ENCODE results near the gene ZBTB11. TPM values are rescaled to one million over a fixed set of nuclear protein-coding genes. Genes with fewer than 3 reads are reported as not detected.
"Not testable (repeated sequence)": the region's sequence is repeated elsewhere in the genome, so short reads cannot be mapped to it uniquely, and the experiment has no call there.

Gene ZBTB11
- total and polyA plus RNA-seq, 9 of the 15 experiments (the other 6 are each of a cell fraction or from before 2014, with no cell fraction given), result 6.2 to 31.9 (median 21.4) TPM

DNA sequence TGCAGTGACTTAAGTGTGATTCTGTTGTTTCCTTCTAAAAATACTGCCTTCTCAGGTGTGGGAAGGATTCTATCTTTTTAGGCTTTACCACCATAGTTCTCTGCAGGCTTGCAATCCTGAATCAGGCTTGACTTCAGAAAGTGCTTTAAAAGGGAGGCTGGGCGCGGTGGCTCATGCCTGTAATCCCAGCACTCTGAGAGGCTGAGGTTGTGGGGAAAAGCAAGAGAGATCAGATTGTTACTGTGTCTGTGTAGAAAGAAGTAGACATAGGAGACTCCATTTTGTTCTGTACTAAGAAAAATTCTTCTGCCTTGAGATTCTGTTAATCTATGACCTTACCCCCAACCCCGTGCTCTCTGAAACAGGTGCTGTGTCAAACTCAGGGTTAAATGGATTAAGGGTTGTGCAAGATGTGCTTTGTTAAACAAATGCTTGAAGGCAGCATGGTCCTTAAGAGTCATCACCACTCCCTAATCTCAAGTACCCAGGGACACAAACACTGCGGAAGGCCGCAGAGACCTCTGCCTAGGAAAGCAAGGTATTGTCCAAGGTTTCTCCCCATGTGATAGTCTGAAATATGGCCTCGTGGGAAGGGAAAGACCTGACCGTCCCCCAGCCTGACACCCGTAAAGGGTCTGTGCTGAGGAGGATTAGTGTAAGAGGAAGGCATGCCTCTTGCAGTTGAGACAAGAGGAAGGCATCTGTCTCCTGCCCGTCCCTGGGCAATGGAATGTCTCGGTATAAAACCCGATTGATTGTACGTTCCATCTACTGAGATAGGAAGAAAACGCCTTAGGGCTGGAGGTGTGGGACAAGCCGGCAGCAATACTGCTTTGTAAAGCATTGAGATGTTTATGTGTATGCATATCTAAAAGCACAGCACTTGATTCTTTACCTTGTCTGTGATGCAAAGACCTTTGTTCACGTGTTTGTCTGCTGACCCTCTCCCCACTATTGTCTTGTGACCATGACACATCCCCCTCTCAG, 15.0 kb upstream of the ZBTB11 start (continued):
- TF ChIP-seq DMBX1 (CRISPR knock-in tag; IDR thresholded peaks at IDR 0.05; ENCODE audit: borderline replicate concordance), result peak; percentile 82; the same call in 1 of the 2 replicates
- not testable (repeated sequence) for TF ChIP-seq NR2C1 (IDR thresholded peaks at IDR 0.05)
- peak; percentile 48; the same call in 1 of the 2 replicates for TF ChIP-seq NR2C1 (tag; IDR thresholded peaks at IDR 0.05)

DNA sequence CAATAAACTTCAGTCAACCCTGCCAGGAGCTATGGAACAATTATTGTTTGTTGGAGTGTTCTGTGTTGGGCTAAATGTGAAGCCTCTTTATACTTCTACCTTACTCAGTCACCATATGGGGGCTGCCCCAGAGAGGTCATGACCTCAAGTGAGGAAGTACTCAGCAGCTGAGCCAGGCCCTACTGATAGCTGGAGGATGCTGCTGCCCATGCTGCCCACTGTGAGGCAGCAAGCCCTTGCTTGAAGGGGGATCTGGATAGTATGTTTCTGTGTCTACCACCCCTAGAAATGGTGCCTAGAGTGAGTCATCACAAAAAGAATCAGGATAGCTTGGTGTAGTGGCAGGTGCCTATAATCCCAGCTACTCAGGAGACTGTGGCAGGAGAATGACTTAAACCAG, 14.0 kb upstream of the ZBTB11 start:
- peak; percentile 30 for ATAC-seq
- H3K9ac ChIP-seq (ENCODE audit: insufficient read depth in 1 of 2, low read depth in 2 of 2, low read length in 2 of 2), result peak overlapping the region in 1 of 2 experiments; percentile 26; a peak in 1 of 4 replicates
- peak overlapping the region; percentile 55; the same call in 2 of the 3 replicates for H3K27ac ChIP-seq (ENCODE audit: extremely low read depth, low read depth, low read length)
- no peak overlapping the region for H3K4me2 ChIP-seq (ENCODE audit: insufficient read depth, low read length)
- no TSS peak for BruUV-seq (replicated peaks)
- ChIA-PET CTCF (ENCODE audit: low intra/inter-chr PET ratio) (no interaction called here), POLR2A (interaction anchor here (0.9 to 1.2 kb wide), 3 partner anchors 11 to 117 kb away, joined by 3 read pairs; partner anchors contain the start of genes CEP97 and PCNP)
- H2AFZ ChIP-seq (ENCODE audit: low read depth, low read length), result no peak overlapping the region
- H3K4me1 ChIP-seq (replicated peaks in 1 of 2; ENCODE audit: control insufficient read depth in 2 of 2, insufficient read depth in 2 of 2, low read length in 2 of 2), result peaks cover 7 to 9% of the 10 kb centered on the region in 2 experiments; a peak in 3 of 5 replicates
- no peak overlapping the region for H3K4me3 ChIP-seq
- peaks cover 3% of the 10 kb centered on the region; the same call in 1 of the 2 replicates for H4K20me1 ChIP-seq (replicated peaks; ENCODE audit: control insufficient read depth, insufficient read depth, low read length)
- H3K36me3 ChIP-seq (ENCODE audit: control insufficient read depth, insufficient read depth, low read length), result peaks cover 3% of the 10 kb centered on the region; the same call in 2 of the 3 replicates
- DNase-seq (ENCODE audit: extremely low read depth in 1 of 4, low spot score in 3 of 4), result peak; percentile 23 to 51 (median 27)
- H3K27me3 ChIP-seq (ENCODE audit: control insufficient read depth in 2 of 2, insufficient read depth in 2 of 2, low read length in 2 of 2), result no peaks in the 10 kb centered on the region
- intact Hi-C loops (cut with micrococcal nuclease), result no loop called here
- no peaks in the 10 kb centered on the region for H3K9me3 ChIP-seq (replicated peaks; ENCODE audit: control insufficient read depth, insufficient read depth, low read depth, low read length)
- H3K79me2 ChIP-seq (ENCODE audit: control insufficient read depth, insufficient read depth, low read length), result peaks cover 15% of the 10 kb centered on the region
- no peak for FAIRE-seq
- H3K9me1 ChIP-seq (ENCODE audit: control insufficient read depth, insufficient read depth, low read length), result no peaks in the 10 kb centered on the region
- in situ Hi-C loops (cut with MboI), result no loop called here
- no peak for TF ChIP-seq ZNF561 (CRISPR knock-in tag; conservative IDR thresholded peaks at IDR 0.05)
- peak; percentile 24; the same call in 1 of the 2 replicates for TF ChIP-seq ATF3 (IDR thresholded peaks at IDR 0.05)
- no peak for TF ChIP-seq ATF3 (CRISPR knock-in tag; conservative IDR thresholded peaks at IDR 0.05)
- TF ChIP-seq, protein P1, sequence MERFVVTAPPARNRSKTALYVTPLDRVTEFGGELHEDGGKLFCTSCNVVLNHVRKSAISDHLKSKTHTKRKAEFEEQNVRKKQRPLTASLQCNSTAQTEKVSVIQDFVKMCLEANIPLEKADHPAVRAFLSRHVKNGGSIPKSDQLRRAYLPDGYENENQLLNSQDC (CRISPR knock-in tag; IDR thresholded peaks at IDR 0.05), result no peak
- no peak for TF ChIP-seq HSF4 (CRISPR knock-in tag; IDR thresholded peaks at IDR 0.05; ENCODE audit: borderline replicate concordance)
- TF ChIP-seq SPI1 (IDR thresholded peaks at IDR 0.05; ENCODE audit: borderline replicate concordance, low read depth, low read length), result peak; percentile 71; the same call in 1 of the 2 replicates
- TF ChIP-seq SMAD3 (CRISPR knock-in tag; conservative IDR thresholded peaks at IDR 0.05), result no peak
- TF ChIP-seq DPF2 (IDR thresholded peaks at IDR 0.05), result no peak
- no peak for TF ChIP-seq TGIF2 (CRISPR knock-in tag; IDR thresholded peaks at IDR 0.05)
- TF ChIP-seq DDX20 (tag; IDR thresholded peaks at IDR 0.05; ENCODE audit: low read depth), result no peak
- no peak for TF ChIP-seq KHSRP (IDR thresholded peaks at IDR 0.05)
- TF ChIP-seq ZNF232 (CRISPR knock-in tag; IDR thresholded peaks at IDR 0.05), result no peak
- TF ChIP-seq ETV5 (CRISPR knock-in tag; IDR thresholded peaks at IDR 0.05; ENCODE audit: low read depth), result no peak
- no peak for TF ChIP-seq POLR3G (IDR thresholded peaks at IDR 0.05; ENCODE audit: extremely low read depth, insufficient read length, insufficient replicate concordance)
- no peak for TF ChIP-seq SMAD1 (IDR thresholded peaks at IDR 0.05; ENCODE audit: low read depth, low read length, partially characterized antibody)
- TF ChIP-seq E2F6 (IDR thresholded peaks at IDR 0.05; ENCODE audit: borderline replicate concordance in 1 of 2, extremely low read depth in 1 of 2, insufficient read depth in 1 of 2, insufficient read length in 1 of 2, low read depth in 1 of 2, low read length in 1 of 2, poor library complexity in 1 of 2, severe bottlenecking in 1 of 2), result no peak

All from K562 (cell line).